Tibial nerve (tissue), 4 donors: ENCODE measurements around the gene CDH22.

Source experiments
- EP300 ChIP-seq, 2 donors: sonication (generic); formaldehyde crosslinking; IDR thresholded peaks; one replicate each; pipeline ENCODE4 v1.6.1; 2017; ENCODE audit warnings: antibody characterized with exemption in 2 of 2, mild to moderate bottlenecking in 1 of 2
- POLR2A ChIP-seq, 2 donors: fragments of 450-650 bp; IDR thresholded peaks; one replicate each; pipeline ENCODE4 v1.6.1; 2017; ENCODE audit warnings: antibody characterized with exemption in 2 of 2, mild to moderate bottlenecking in 2 of 2, moderate library complexity in 2 of 2
- TF ChIP-seq, protein P1 (sequence below), 5 experiments: fragments of 200-600 bp in 3 of 5; fragments of 450-650 bp in 2 of 5; sonication (generic) in 3 of 5; IDR thresholded peaks; one replicate each; pipeline ENCODE4 v1.5.1; 2016 to 2019; ENCODE audit warnings: antibody characterized with exemption in 5 of 5, mild to moderate bottlenecking in 3 of 5, moderate library complexity in 2 of 5

DNA sequence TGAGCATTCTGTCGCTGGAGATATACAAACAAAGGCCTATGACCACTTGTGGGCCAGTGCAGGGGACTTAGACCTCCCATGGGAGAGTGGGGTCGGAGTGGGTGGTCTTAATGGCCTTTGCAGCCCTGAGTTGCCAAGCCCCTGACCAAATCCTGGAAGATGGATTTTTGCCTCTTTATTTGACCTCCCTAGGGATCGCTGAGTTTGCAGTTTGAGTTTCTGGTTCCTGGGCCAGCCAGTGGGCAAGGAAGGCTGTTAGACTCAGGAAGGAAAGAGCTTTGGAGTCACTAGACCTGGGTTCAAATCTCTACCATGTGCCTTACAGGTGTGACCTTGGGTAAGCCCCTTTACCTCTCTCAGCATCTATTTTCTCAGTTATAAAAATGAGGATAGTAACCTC, 96.0 kb downstream of the CDH22 start:
- TF ChIP-seq POLR2A (IDR thresholded peaks at IDR 0.05): no peak
- TF ChIP-seq, protein P1, sequence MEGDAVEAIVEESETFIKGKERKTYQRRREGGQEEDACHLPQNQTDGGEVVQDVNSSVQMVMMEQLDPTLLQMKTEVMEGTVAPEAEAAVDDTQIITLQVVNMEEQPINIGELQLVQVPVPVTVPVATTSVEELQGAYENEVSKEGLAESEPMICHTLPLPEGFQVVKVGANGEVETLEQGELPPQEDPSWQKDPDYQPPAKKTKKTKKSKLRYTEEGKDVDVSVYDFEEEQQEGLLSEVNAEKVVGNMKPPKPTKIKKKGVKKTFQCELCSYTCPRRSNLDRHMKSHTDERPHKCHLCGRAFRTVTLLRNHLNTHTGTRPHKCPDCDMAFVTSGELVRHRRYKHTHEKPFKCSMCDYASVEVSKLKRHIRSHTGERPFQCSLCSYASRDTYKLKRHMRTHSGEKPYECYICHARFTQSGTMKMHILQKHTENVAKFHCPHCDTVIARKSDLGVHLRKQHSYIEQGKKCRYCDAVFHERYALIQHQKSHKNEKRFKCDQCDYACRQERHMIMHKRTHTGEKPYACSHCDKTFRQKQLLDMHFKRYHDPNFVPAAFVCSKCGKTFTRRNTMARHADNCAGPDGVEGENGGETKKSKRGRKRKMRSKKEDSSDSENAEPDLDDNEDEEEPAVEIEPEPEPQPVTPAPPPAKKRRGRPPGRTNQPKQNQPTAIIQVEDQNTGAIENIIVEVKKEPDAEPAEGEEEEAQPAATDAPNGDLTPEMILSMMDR (IDR thresholded peaks at IDR 0.05): no peak
- TF ChIP-seq EP300 (IDR thresholded peaks at IDR 0.05): no peak
